Measurements from ENCODE around the gene ZBTB40. TPM values are rescaled to one million over a fixed set of nuclear protein-coding genes. Genes with fewer than 3 reads are reported as not detected.

ZBTB40 gene
- total RNA-seq, 2 experiments from 2014 or later = 11.8 to 12.9 TPM

GRCh38 chr1:22457836-22458235, 6.2 kb downstream of the ZBTB40 start:
- Mint-ChIP-seq H3K36me3 (no peaks in the 10 kb centered on the region), H3K4me3 (no peak overlapping the region), H3K27ac (no peak overlapping the region), H3K27me3 (no peaks in the 10 kb centered on the region), H3K9me3 (no peaks in the 10 kb centered on the region), H3K4me1 (ENCODE audit: low read depth) (peaks cover 42% of the 10 kb centered on the region)
- intact Hi-C loops (cut with micrococcal nuclease) = no loop called here
- ChIA-PET POLR2A (no interaction called here), CTCF (no interaction called here)
- no peak for DNase-seq

- no peaks in the 10 kb centered on the region for H3K27me3 Mint-ChIP-seq
- peaks cover 7% of the 10 kb centered on the region for H3K36me3 Mint-ChIP-seq
- ChIA-PET CTCF (interaction anchor here (0.6 kb wide), 1 partner anchor 8 kb away, joined by 3 read pairs; no protein-coding TSS in a partner anchor), POLR2A (no interaction called here)
- no peak for DNase-seq
- no peak overlapping the region for H3K4me3 Mint-ChIP-seq
- no peak overlapping the region for H3K27ac Mint-ChIP-seq
- peaks cover 32% of the 10 kb centered on the region for H3K4me1 Mint-ChIP-seq (ENCODE audit: low read depth)
- intact Hi-C loops (cut with micrococcal nuclease) = no loop called here
- peaks cover 10% of the 10 kb centered on the region for H3K9me3 Mint-ChIP-seq
Observed at GRCh38 chr1:22461100-22461499, 9.4 kb downstream of the ZBTB40 start.

DNA sequence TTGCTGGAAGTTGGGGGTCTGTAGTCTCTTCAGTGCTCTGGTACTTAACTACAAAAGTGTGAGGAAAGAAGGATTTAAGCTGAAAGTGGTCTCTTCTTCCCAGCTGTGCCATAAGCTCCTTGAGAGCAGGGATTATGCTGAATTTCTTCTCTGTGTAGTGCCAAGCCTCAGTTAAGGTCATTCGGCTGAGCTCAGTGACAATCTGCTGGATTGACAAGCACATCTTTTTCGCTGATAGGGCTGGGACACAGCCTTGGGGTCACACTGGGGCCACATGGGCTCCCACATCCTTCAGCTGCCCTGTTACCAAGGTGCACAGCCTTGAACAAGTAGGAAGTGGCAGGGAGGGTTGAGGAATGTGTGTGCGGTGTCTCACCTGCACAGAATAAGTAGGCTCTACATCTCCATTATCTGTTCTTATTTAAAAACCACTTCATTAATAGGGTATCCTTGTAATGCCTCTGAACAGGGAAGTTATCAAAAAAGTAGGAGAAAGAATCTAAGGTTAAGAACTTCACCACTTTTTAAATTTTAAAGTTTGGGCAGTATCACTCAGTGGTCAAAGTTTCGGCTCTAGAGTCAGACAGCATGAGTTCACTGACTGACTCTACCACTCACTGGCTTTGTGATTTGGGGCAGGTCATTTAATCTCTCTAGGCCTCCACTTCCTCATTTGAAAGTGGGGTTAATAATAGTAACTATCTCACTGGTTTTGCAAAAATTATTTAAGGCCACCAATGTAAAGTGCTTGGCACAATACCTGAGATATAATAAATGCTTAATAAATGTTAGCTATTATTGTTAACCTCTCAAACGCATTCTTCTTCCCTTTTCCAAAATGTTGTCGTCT, 10.3 kb downstream of the ZBTB40 start:
- H3K27me3 Mint-ChIP-seq = no peaks in the 10 kb centered on the region
- peaks cover 28% of the 10 kb centered on the region for H3K4me1 Mint-ChIP-seq (ENCODE audit: low read depth)
- H3K36me3 Mint-ChIP-seq = peaks cover 7% of the 10 kb centered on the region
- DNase-seq = no peak
- POLR2A ChIA-PET = no interaction called here
- H3K9me3 Mint-ChIP-seq = peaks cover 10% of the 10 kb centered on the region
- no peak overlapping the region for H3K4me3 Mint-ChIP-seq
- no peak overlapping the region for H3K27ac Mint-ChIP-seq
- CTCF ChIA-PET = interaction anchor here (0.6 kb wide), 1 partner anchor 9 kb away, joined by 3 read pairs; no protein-coding TSS in a partner anchor
- intact Hi-C loops (cut with micrococcal nuclease) = no loop called here

DNA sequence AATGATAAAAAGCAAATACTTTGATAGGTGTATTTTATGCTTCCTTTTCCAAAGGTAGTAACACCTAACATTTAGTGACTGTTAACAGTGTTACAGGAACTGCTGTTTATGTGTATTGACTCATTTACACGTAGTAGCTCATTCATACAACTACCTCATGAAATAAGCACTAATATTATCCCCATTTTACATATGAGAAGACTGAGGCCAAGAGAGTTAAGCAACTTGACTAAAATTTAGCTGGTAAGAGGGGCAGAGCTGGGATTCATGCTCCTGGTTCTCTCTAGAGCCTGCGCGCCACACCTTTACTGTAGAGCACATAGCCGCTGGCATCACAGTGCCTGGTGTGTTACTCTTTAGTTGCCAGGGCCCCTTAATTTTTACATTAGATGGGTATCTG, 11.3 kb downstream of the ZBTB40 start:
- ChIA-PET CTCF (no interaction called here), POLR2A (interaction anchor here (0.7 kb wide), 1 partner anchor 471 kb away, joined by 3 read pairs; no protein-coding TSS in a partner anchor)
- no peak overlapping the region for H3K4me3 Mint-ChIP-seq
- peaks cover 7% of the 10 kb centered on the region for H3K36me3 Mint-ChIP-seq
- H3K27me3 Mint-ChIP-seq = no peaks in the 10 kb centered on the region
- peaks cover 25% of the 10 kb centered on the region for H3K4me1 Mint-ChIP-seq (ENCODE audit: low read depth)
- DNase-seq = no peak
- H3K27ac Mint-ChIP-seq = no peak overlapping the region
- peaks cover 10% of the 10 kb centered on the region for H3K9me3 Mint-ChIP-seq
- intact Hi-C loops (cut with micrococcal nuclease) = no loop called here

DNA sequence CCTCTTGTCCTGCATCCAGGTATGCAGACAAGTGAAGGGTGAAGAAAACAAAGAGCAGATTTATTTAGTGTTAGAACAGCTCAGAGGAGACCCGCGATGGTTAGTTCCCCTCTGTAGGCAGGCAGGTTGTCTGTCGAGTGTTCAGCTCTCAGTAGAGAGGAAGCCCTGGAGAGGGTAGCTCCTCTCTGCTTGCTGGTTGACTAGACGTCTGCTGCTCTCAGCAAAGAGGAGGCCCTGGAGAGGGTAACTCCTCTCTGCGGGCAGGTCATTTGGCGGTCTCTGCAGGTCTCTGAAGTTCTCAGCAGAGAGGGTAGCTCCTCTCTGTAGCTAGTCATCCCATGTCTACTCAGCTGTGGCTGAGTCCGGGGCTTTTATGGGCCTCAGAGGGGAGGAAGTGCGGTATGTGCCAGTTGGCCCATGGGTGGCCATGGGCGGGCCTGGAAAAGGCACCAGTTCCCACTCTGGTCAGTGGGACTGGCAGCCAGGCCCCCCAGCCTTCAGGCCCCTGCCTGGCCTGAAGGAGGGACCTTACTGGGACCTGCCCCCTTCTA, 13.4 kb downstream of the ZBTB40 start:
- CTCF ChIA-PET = no interaction called here
- H3K27ac Mint-ChIP-seq = no peak overlapping the region

DNA sequence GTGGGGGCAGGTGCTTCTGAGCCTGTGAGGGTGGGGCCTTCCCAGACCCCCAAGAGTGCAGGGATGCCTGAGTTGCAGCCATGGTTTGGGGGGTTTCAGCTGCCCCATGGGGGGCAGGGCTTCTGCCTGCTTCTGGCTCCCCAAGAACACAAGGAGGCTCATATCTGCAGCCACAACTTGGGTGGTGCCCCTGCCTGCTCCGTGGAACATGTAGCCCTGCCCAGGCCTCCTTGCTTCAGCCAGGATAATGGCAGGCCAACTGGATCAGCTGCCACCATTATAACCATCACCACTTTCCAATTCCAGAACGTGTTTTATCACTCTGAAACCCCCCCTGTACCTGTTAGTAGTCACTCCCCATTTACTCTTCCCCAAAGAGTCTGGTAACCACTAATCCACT, 14.0 kb downstream of the ZBTB40 start:
- ChIA-PET POLR2A (no interaction called here), CTCF (no interaction called here)
- Mint-ChIP-seq H3K27ac (no peak overlapping the region), H3K9me3 (peaks cover 10% of the 10 kb centered on the region), H3K4me1 (ENCODE audit: low read depth) (peaks cover 25% of the 10 kb centered on the region), H3K27me3 (no peaks in the 10 kb centered on the region), H3K4me3 (no peak overlapping the region), H3K36me3 (peaks cover 7% of the 10 kb centered on the region)
- intact Hi-C loops (cut with micrococcal nuclease) = no loop called here
- no peak for DNase-seq

More for the DNA sequence above, 13.4 kb downstream of the ZBTB40 start:
- DNase-seq = no peak
- POLR2A ChIA-PET = no interaction called here
- peaks cover 7% of the 10 kb centered on the region for H3K36me3 Mint-ChIP-seq
- H3K4me1 Mint-ChIP-seq (ENCODE audit: low read depth) = peaks cover 21% of the 10 kb centered on the region
- no peak overlapping the region for H3K4me3 Mint-ChIP-seq
- H3K9me3 Mint-ChIP-seq = peaks cover 10% of the 10 kb centered on the region
- no peaks in the 10 kb centered on the region for H3K27me3 Mint-ChIP-seq
- intact Hi-C loops (cut with micrococcal nuclease) = no loop called here

DNA sequence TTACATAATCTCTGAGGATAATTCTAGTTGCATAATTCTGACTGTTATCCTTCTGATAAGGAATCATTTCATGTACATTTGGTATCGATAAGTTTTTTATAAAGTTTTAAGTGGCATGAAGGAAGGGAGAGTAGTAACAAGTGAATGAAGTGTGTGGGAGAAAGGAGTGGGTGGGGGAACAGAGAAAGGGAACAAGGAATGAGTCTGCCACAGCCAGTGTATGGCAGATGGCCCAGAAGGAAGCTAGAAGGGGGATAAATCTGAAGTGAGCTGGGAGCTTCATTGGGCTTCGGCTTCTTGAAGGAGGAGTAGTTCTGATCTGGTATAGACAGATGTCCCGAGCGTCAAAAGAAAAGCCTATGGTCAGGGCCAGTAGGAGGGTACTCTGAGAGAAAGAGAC, 18.6 kb downstream of the ZBTB40 start:
- intact Hi-C loops (cut with micrococcal nuclease) = no loop called here

GRCh38 chr1:22471078-22471477, 19.4 kb downstream of the ZBTB40 start:
- DNase-seq = no peak
- Mint-ChIP-seq H3K9me3 (no peaks in the 10 kb centered on the region), H3K27me3 (no peaks in the 10 kb centered on the region), H3K4me1 (ENCODE audit: low read depth) (peaks cover 12% of the 10 kb centered on the region), H3K4me3 (no peak overlapping the region), H3K27ac (no peak overlapping the region), H3K36me3 (no peaks in the 10 kb centered on the region)
- POLR2A ChIA-PET = no interaction called here
- CTCF ChIA-PET = no interaction called here
- intact Hi-C loops (cut with micrococcal nuclease) = no loop called here

More for the DNA sequence above, 18.6 kb downstream of the ZBTB40 start:
- CTCF ChIA-PET = no interaction called here
- H3K36me3 Mint-ChIP-seq = peaks cover 4% of the 10 kb centered on the region
- DNase-seq = no peak
- H3K4me3 Mint-ChIP-seq = no peak overlapping the region
- no peak overlapping the region for H3K27ac Mint-ChIP-seq
- H3K4me1 Mint-ChIP-seq (ENCODE audit: low read depth) = peaks cover 12% of the 10 kb centered on the region
- POLR2A ChIA-PET = no interaction called here
- H3K27me3 Mint-ChIP-seq = no peaks in the 10 kb centered on the region
- peaks cover 3% of the 10 kb centered on the region for H3K9me3 Mint-ChIP-seq

GRCh38 chr1:22471610-22472009, 20.0 kb downstream of the ZBTB40 start:
- H3K27me3 Mint-ChIP-seq = no peaks in the 10 kb centered on the region
- no peak overlapping the region for H3K27ac Mint-ChIP-seq
- H3K4me1 Mint-ChIP-seq (ENCODE audit: low read depth) = peaks cover 12% of the 10 kb centered on the region
- no peak overlapping the region for H3K4me3 Mint-ChIP-seq
- DNase-seq = no peak
- intact Hi-C loops (cut with micrococcal nuclease) = no loop called here
- ChIA-PET POLR2A (interaction anchor here (0.6 kb wide), 1 partner anchor 23 kb away, joined by 4 read pairs; no protein-coding TSS in a partner anchor), CTCF (no interaction called here)
- no peaks in the 10 kb centered on the region for H3K36me3 Mint-ChIP-seq
- no peaks in the 10 kb centered on the region for H3K9me3 Mint-ChIP-seq

GRCh38 chr1:22472596-22472995, 20.9 kb downstream of the ZBTB40 start:
- CTCF ChIA-PET = no interaction called here
- POLR2A ChIA-PET = no interaction called here
- intact Hi-C loops (cut with micrococcal nuclease) = no loop called here
- no peak for DNase-seq
- peaks cover 12% of the 10 kb centered on the region for H3K4me1 Mint-ChIP-seq (ENCODE audit: low read depth)
- H3K27me3 Mint-ChIP-seq = no peaks in the 10 kb centered on the region
- no peak overlapping the region for H3K27ac Mint-ChIP-seq
- H3K36me3 Mint-ChIP-seq = no peaks in the 10 kb centered on the region
- H3K9me3 Mint-ChIP-seq = no peaks in the 10 kb centered on the region
- H3K4me3 Mint-ChIP-seq = no peak overlapping the region

- Mint-ChIP-seq H3K27ac (no peak overlapping the region), H3K36me3 (peaks cover 4% of the 10 kb centered on the region), H3K27me3 (no peaks in the 10 kb centered on the region), H3K4me1 (ENCODE audit: low read depth) (peaks cover 9% of the 10 kb centered on the region), H3K4me3 (no peak overlapping the region), H3K9me3 (peaks cover 4% of the 10 kb centered on the region)
- intact Hi-C loops (cut with micrococcal nuclease) = no loop called here
- ChIA-PET CTCF (interaction anchor here (0.7 kb wide), 1 partner anchor 19 kb away, joined by 4 read pairs; no protein-coding TSS in a partner anchor), POLR2A (interaction anchor here (1.6 kb wide), 1 partner anchor 21 kb away, joined by 3 read pairs; no protein-coding TSS in a partner anchor)
- DNase-seq = no peak
Observed at GRCh38 chr1:22473952-22474351, 22.3 kb downstream of the ZBTB40 start.

DNA sequence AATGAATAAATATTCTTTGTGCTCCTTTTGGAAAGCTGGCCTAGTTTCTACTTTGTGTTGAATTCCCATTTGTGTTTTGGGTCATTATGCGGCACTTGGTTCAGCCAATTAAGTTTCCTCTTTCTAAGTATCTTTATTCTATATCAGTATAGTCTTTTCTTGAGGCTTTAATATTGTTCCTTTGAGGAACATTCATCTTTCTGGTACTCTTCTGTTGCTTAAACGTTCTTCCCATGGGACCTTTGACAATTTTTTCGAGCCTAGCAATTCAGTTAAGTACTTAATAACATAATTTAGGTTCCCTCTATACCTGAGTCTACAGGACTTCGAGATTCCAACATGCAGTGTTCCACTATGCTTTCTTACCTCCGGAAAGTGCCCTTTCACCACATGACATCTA, 24.9 kb downstream of the ZBTB40 start:
- H3K4me3 Mint-ChIP-seq = no peak overlapping the region
- H3K9me3 Mint-ChIP-seq = peaks cover 9% of the 10 kb centered on the region
- H3K36me3 Mint-ChIP-seq = peaks cover 10% of the 10 kb centered on the region
- peaks cover 2% of the 10 kb centered on the region for H3K4me1 Mint-ChIP-seq (ENCODE audit: low read depth)
- intact Hi-C loops (cut with micrococcal nuclease) = no loop called here
- ChIA-PET POLR2A (no interaction called here), CTCF (interaction anchor here (1.0 kb wide), 1 partner anchor 371 kb away, joined by 3 read pairs; no protein-coding TSS in a partner anchor)
- no peak for DNase-seq
- H3K27me3 Mint-ChIP-seq = no peaks in the 10 kb centered on the region
- no peak overlapping the region for H3K27ac Mint-ChIP-seq

DNA sequence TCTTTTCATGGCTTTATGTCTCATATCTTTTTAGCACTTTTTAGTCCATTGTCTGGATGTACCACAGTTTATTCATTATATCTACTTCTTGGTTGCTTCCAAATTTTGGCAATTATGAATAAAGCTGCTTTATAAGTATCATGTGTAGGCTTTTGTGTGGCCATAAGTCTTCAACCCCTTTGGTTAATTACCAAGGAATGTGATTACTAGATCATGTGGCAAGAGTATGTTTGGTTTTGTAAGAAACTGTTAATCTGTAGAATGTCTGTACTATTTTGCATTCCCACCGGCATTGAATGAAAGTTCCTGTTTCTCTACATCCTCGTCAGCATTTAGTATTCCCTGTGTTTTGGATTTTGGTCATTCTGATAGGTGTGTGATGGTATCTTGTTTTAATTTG, 31.5 kb downstream of the ZBTB40 start:
- H3K4me1 Mint-ChIP-seq (ENCODE audit: low read depth) = peaks cover 20% of the 10 kb centered on the region
- H3K4me3 Mint-ChIP-seq = no peak overlapping the region
- H3K27ac Mint-ChIP-seq = no peak overlapping the region
- H3K36me3 Mint-ChIP-seq = peaks cover 14% of the 10 kb centered on the region
- H3K27me3 Mint-ChIP-seq = no peaks in the 10 kb centered on the region
- DNase-seq = no peak
- POLR2A ChIA-PET = no interaction called here
- CTCF ChIA-PET = no interaction called here
- H3K9me3 Mint-ChIP-seq = peaks cover 29% of the 10 kb centered on the region
- intact Hi-C loops (cut with micrococcal nuclease) = no loop called here

Measured in activated CD4-positive, alpha-beta memory T cell treated with anti-CD3 and anti-CD28 coated beads for 36 hours (primary cell).